ENCODE measurements around the gene HS3ST3A1.

Gene HS3ST3A1

DNA sequence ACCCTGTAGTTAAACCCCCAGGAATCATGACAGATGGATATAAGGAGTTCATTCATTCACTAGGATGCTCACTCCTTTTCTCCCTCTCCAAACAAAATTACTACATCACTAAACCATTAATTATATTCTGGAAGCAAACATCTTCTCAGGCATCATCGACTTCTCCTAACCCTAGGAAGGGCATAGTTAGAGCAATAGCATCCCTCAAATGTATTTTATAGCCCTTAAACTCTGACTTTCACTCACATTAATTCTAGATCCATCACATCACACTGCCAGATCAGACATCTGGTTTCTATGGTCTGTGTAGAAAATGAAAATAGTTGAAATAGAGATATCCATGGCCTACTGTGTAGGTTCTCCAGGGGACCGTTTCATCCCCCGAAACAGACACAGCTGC lies 143.9 kb downstream of the HS3ST3A1 start:
- H3K4me3 ChIP-seq (replicated peaks; ENCODE audit: low read depth, low read length), result no peak overlapping the region
- DNase-seq (ENCODE audit: extremely low read depth, low read depth), result no peak
- TF ChIP-seq CTCF (IDR thresholded peaks at IDR 0.05; ENCODE audit: low read depth, low read length, missing control alignments), result no peak
